Right lobe of liver (tissue), 4 donors: Measurements from ENCODE around the gene SLC7A10.
"Not testable (repeated sequence)": the region's sequence is repeated elsewhere in the genome, so short reads cannot be mapped to it uniquely, and the experiment has no call there.

ENCODE experiments used
- CTCF ChIP-seq, 4 donors: fragments of 200-600 bp in 3 of 4; fragments of 450-650 bp in 1 of 4; IDR thresholded peaks; one replicate each; pipeline versions ENCODE4 v1.5.1 to v1.8.0; 2016 to 2022; ENCODE audit warnings: antibody characterized with exemption in 4 of 4, mild to moderate bottlenecking in 2 of 4
- POLR2A ChIP-seq: fragments of 450-650 bp; IDR thresholded peaks from one replicate; pipeline ENCODE4 v1.6.1; 2017; ENCODE audit warnings: antibody characterized with exemption, mild to moderate bottlenecking
- donor health status: DM: no; HTN: no; CAD: no.
- donor health status: DM: no; HTN: no; CAD: no.
- donor health status: DM: no; HTN: yes; CAD: no.

GRCh38 chr19:33222255-33222654, 3.4 kb downstream of the SLC7A10 start:
- TF ChIP-seq CTCF (IDR thresholded peaks at IDR 0.05); POLR2A: not testable (repeated sequence)
